Activated CD4-positive, alpha-beta memory T cell treated with anti-CD3 and anti-CD28 coated beads, Interleukin-2, amount 10 ng/mL, durations not matched to agents 7 days and 5 days (primary cell): Measurements from ENCODE around the gene STK39. TPM values are rescaled to one million over a fixed set of nuclear protein-coding genes. Genes with fewer than 3 reads are reported as not detected.

Source experiments
- CTCF ChIA-PET: fragments of 350-600 bp; sonication (Branson Sonifier 250); formaldehyde crosslinking; loops from one replicate; lab custom pipeline; 2021; ENCODE audit warnings: antibody characterized with exemption, inconsistent platforms; lab: Charles Lee
- POLR2A ChIA-PET: fragments of 350-600 bp; sonication (Branson Sonifier 250); formaldehyde crosslinking; loops from one replicate; lab custom pipeline; 2021; ENCODE audit warnings: antibody characterized with exemption; lab: Charles Lee
- DNase-seq: peaks from one replicate; pipeline ENCODE4 v3.0.0-alpha.2; 2020
- H3K27ac Mint-ChIP-seq: one replicate; pipeline ENCODE4 v1.8.0; 2021; ENCODE audit warnings: mild to moderate bottlenecking, mixed read lengths
- H3K27me3 Mint-ChIP-seq: one replicate; pipeline ENCODE4 v1.8.0; 2021; ENCODE audit warnings: mixed read lengths
- H3K36me3 Mint-ChIP-seq: one replicate; pipeline ENCODE4 v1.8.0; 2021; ENCODE audit warnings: low read depth, mixed read lengths
- H3K4me1 Mint-ChIP-seq: one replicate; pipeline ENCODE4 v1.8.0; 2021; ENCODE audit warnings: mixed read lengths
- H3K4me3 Mint-ChIP-seq: one replicate; pipeline ENCODE4 v1.8.0; 2021; ENCODE audit warnings: mild to moderate bottlenecking, mixed read lengths
- H3K9me3 Mint-ChIP-seq: one replicate; pipeline ENCODE4 v1.8.0; 2021; ENCODE audit warnings: mixed read lengths
- total RNA-seq, 2 experiments: library from RNA; stranded (reverse); gene quantifications; one replicate each; pipeline ENCODE4 v1.2.3, GENCODE V29; 2021

The STK39 gene
- total RNA-seq, 2 experiments from 2014 or later, result 43.0 to 45.5 TPM

- H3K36me3 Mint-ChIP-seq, result peaks cover 30% of the 10 kb centered on the region
- H3K4me3 Mint-ChIP-seq, result no peak overlapping the region
- H3K9me3 Mint-ChIP-seq, result no peaks in the 10 kb centered on the region
- POLR2A ChIA-PET, result no interaction called here
- peaks cover 37% of the 10 kb centered on the region for H3K4me1 Mint-ChIP-seq
- CTCF ChIA-PET, result no interaction called here
- no peaks in the 10 kb centered on the region for H3K27me3 Mint-ChIP-seq
- H3K27ac Mint-ChIP-seq, result no peak overlapping the region
- DNase-seq, result no peak
Observed at GRCh38 chr2:168171059-168171762, 76.2 kb downstream of the STK39 start.

GRCh38 chr2:168169097-168169745 is 78.2 kb downstream of the STK39 start:
- H3K36me3 Mint-ChIP-seq, result peaks cover 36% of the 10 kb centered on the region
- H3K27ac Mint-ChIP-seq, result no peak overlapping the region
- POLR2A ChIA-PET, result no interaction called here

GRCh38 chr2:168167511-168168263 is 79.7 kb downstream of the STK39 start:
- Mint-ChIP-seq H3K4me1 (peaks cover 26% of the 10 kb centered on the region), H3K36me3 (peaks cover 47% of the 10 kb centered on the region), H3K27ac (no peak overlapping the region), H3K4me3 (no peak overlapping the region), H3K9me3 (no peaks in the 10 kb centered on the region), H3K27me3 (no peaks in the 10 kb centered on the region)
- CTCF ChIA-PET, result interaction anchor here (1.3 kb wide), 1 partner anchor 47 kb away, joined by 3 read pairs; no protein-coding TSS in a partner anchor
- POLR2A ChIA-PET, result no interaction called here
- no peak for DNase-seq

More at GRCh38 chr2:168169097-168169745, 78.2 kb downstream of the STK39 start:
- H3K27me3 Mint-ChIP-seq, result no peaks in the 10 kb centered on the region
- no peaks in the 10 kb centered on the region for H3K9me3 Mint-ChIP-seq
- H3K4me1 Mint-ChIP-seq, result peaks cover 30% of the 10 kb centered on the region
- no peak overlapping the region for H3K4me3 Mint-ChIP-seq
- no peak for DNase-seq
- CTCF ChIA-PET, result interaction anchor here (0.9 kb wide), 1 partner anchor 13 kb away, joined by 3 read pairs; no protein-coding TSS in a partner anchor

- Mint-ChIP-seq H3K27ac (no peak overlapping the region), H3K4me3 (no peak overlapping the region), H3K4me1 (peaks cover 26% of the 10 kb centered on the region), H3K36me3 (peaks cover 47% of the 10 kb centered on the region), H3K27me3 (no peaks in the 10 kb centered on the region), H3K9me3 (no peaks in the 10 kb centered on the region)
- ChIA-PET CTCF (no interaction called here), POLR2A (no interaction called here)
- no peak for DNase-seq
Observed at GRCh38 chr2:168166902-168167510, 80.4 kb downstream of the STK39 start.

GRCh38 chr2:168165985-168166901 is 81.2 kb downstream of the STK39 start:
- Mint-ChIP-seq H3K36me3 (peaks cover 47% of the 10 kb centered on the region), H3K9me3 (no peaks in the 10 kb centered on the region), H3K27me3 (no peaks in the 10 kb centered on the region), H3K27ac (no peak overlapping the region), H3K4me3 (no peak overlapping the region), H3K4me1 (peaks cover 26% of the 10 kb centered on the region)
- CTCF ChIA-PET, result no interaction called here
- no peak for DNase-seq
- POLR2A ChIA-PET, result no interaction called here

GRCh38 chr2:168165397-168165796 is 82.0 kb downstream of the STK39 start:
- Mint-ChIP-seq H3K36me3 (peaks cover 40% of the 10 kb centered on the region), H3K4me3 (no peak overlapping the region), H3K27ac (no peak overlapping the region), H3K9me3 (no peaks in the 10 kb centered on the region), H3K4me1 (peaks cover 24% of the 10 kb centered on the region), H3K27me3 (no peaks in the 10 kb centered on the region)
- POLR2A ChIA-PET, result interaction anchor here (0.7 kb wide), 1 partner anchor 10 kb away, joined by 4 read pairs; no protein-coding TSS in a partner anchor
- CTCF ChIA-PET, result no interaction called here
- no peak for DNase-seq

GRCh38 chr2:168160897-168161296 is 86.5 kb downstream of the STK39 start:
- Mint-ChIP-seq H3K4me3 (no peak overlapping the region), H3K9me3 (no peaks in the 10 kb centered on the region), H3K27me3 (no peaks in the 10 kb centered on the region), H3K27ac (no peak overlapping the region), H3K36me3 (peaks cover 25% of the 10 kb centered on the region), H3K4me1 (peaks cover 15% of the 10 kb centered on the region)
- POLR2A ChIA-PET, result interaction anchor here (0.8 to 1.2 kb wide), 2 partner anchors 86 to 175 kb away, joined by 3 read pairs; partner anchors contain the start of gene STK39
- no peak for DNase-seq
- CTCF ChIA-PET, result interaction anchor here (0.6 to 2.4 kb wide), 8 partner anchors 15 to 186 kb away, joined by 3 to 14 read pairs (median 4); no protein-coding TSS in a partner anchor

GRCh38 chr2:168159754-168160585 is 87.4 kb downstream of the STK39 start:
- Mint-ChIP-seq H3K27ac (no peak overlapping the region), H3K36me3 (peaks cover 22% of the 10 kb centered on the region), H3K4me3 (no peak overlapping the region), H3K4me1 (peaks cover 11% of the 10 kb centered on the region), H3K27me3 (no peaks in the 10 kb centered on the region), H3K9me3 (no peaks in the 10 kb centered on the region)
- CTCF ChIA-PET, result interaction anchor here (0.7 to 2.4 kb wide), 4 partner anchors 18 to 187 kb away, joined by 3 to 14 read pairs (median 4); no protein-coding TSS in a partner anchor
- POLR2A ChIA-PET, result no interaction called here
- DNase-seq, result no peak

GRCh38 chr2:168158586-168158985 is 88.8 kb downstream of the STK39 start:
- no peaks in the 10 kb centered on the region for H3K9me3 Mint-ChIP-seq
- H3K27me3 Mint-ChIP-seq, result no peaks in the 10 kb centered on the region
- H3K4me1 Mint-ChIP-seq, result peaks cover 11% of the 10 kb centered on the region
- H3K36me3 Mint-ChIP-seq, result peaks cover 20% of the 10 kb centered on the region
- no peak overlapping the region for H3K27ac Mint-ChIP-seq
- DNase-seq, result no peak
- ChIA-PET POLR2A (no interaction called here), CTCF (no interaction called here)
- H3K4me3 Mint-ChIP-seq, result no peak overlapping the region

GRCh38 chr2:168157926-168158325 is 89.5 kb downstream of the STK39 start:
- Mint-ChIP-seq H3K27ac (no peak overlapping the region), H3K36me3 (peaks cover 15% of the 10 kb centered on the region), H3K4me1 (peaks cover 11% of the 10 kb centered on the region), H3K4me3 (no peak overlapping the region), H3K9me3 (no peaks in the 10 kb centered on the region), H3K27me3 (no peaks in the 10 kb centered on the region)
- CTCF ChIA-PET, result no interaction called here
- POLR2A ChIA-PET, result no interaction called here
- no peak for DNase-seq

GRCh38 chr2:168157070-168157469 is 90.3 kb downstream of the STK39 start:
- H3K27ac Mint-ChIP-seq, result no peak overlapping the region
- no peak overlapping the region for H3K4me3 Mint-ChIP-seq
- H3K36me3 Mint-ChIP-seq, result peaks cover 21% of the 10 kb centered on the region
- CTCF ChIA-PET, result interaction anchor here (0.6 to 1.0 kb wide), 2 partner anchors 38 to 1241 kb away, joined by 3 read pairs; no protein-coding TSS in a partner anchor
- H3K4me1 Mint-ChIP-seq, result peaks cover 14% of the 10 kb centered on the region
- H3K27me3 Mint-ChIP-seq, result no peaks in the 10 kb centered on the region
- POLR2A ChIA-PET, result interaction anchor here (0.9 kb wide), 1 partner anchor 38 kb away, joined by 4 read pairs; no protein-coding TSS in a partner anchor
- no peaks in the 10 kb centered on the region for H3K9me3 Mint-ChIP-seq
- no peak for DNase-seq
